SH-SY5Y (cell line): ENCODE results near the gene UTS2R.

ENCODE experiments used
- GATA2 ChIP-seq: IDR thresholded peaks from 2 replicates; pipeline ENCODE4 v1.6.1; 2011; ENCODE audit warnings: mild to moderate bottlenecking, low read depth, low read length
- GATA3 ChIP-seq: IDR thresholded peaks from 2 replicates; pipeline ENCODE4 v1.6.1; 2011; ENCODE audit warnings: low read depth, mild to moderate bottlenecking, low read length, moderate library complexity

DNA sequence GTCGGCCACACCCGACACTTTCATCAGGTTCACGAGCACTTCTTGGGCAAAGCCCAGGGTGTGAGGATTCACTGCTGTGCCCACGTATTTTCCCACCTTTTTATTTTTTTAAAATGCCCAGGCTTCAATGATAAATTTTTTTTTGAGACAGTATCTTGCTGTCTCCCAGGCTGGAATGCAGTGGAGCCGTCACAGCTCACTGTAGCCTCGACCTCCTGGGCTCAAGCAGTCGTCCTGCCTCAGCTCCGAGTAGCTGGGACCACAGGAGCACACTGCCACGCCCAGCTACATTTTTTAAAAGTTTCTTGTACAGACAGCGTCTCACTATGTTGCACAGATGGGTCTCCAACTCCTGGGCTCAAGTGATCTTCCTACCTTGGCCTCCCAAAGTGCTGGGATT lies 17.8 kb downstream of the UTS2R start:
- TF ChIP-seq GATA2, result no peak
- TF ChIP-seq GATA3, result no peak
